Fibroblast of skin of right biceps (primary cell): Measurements from ENCODE around the gene MKI67.

Experiments used
- DNase-seq: peaks from one replicate; pipeline ENCODE4 v3.0.0-alpha.2; 2013

MKI67 gene

DNA sequence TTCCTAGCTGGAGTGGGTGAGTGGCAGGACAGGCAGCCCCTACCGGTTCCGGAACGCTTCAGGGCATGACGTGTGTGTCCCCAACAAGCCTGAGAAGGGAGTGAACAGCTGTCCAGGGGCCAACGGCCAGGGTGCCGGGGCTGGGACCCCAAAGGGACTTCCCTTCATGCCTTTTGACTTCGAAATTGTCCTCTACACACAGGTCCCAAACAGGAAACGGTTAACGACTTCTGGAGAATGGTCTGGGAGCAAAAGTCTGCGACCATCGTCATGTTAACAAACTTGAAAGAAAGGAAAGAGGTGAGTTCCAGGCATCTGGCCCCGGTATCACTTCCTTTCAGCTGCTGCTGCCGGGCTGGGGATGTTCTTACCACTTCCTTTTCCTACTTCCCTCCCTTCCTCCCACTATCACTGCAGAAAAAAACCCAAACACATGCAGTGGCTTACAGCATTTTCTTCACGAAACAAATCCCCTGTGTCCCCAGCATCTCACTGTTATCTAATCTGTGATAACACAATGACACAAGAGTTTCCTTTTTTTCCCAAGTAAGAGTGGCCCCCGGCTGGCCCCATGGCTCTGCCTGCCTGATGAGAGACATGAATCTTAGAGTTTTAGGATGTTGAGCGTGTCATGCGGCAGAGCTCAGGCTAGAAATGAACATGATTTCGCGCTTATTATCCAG lies 63.2 kb downstream of the MKI67 start:
- DNase-seq, result no peak

DNA sequence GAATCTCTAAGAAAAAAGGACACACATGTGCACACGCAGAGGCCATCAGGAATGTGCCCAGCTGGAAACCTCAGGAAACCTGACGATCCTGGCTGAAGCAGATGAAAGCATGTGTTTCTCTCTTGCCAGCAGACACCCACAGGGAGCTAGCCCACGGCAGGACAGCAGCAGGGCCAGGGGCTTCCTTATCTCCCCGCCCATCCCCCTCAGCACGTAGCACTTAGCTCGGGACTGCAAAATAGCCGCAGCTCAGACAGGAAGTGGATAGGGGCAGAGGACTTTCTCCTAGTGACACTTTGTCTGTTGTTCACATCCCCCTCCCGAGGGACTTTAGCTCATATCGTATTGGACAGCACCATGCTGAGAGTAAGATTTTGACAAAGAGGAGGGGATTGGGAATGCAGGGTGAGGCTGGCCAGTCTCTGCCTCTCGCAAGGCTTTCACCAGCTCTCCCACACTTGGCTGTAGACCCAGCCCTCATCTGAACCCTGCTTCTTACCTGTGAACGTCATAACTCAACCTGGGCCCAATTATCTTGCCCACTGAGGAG lies 63.8 kb downstream of the MKI67 start:
- DNase-seq, result no peak

DNA sequence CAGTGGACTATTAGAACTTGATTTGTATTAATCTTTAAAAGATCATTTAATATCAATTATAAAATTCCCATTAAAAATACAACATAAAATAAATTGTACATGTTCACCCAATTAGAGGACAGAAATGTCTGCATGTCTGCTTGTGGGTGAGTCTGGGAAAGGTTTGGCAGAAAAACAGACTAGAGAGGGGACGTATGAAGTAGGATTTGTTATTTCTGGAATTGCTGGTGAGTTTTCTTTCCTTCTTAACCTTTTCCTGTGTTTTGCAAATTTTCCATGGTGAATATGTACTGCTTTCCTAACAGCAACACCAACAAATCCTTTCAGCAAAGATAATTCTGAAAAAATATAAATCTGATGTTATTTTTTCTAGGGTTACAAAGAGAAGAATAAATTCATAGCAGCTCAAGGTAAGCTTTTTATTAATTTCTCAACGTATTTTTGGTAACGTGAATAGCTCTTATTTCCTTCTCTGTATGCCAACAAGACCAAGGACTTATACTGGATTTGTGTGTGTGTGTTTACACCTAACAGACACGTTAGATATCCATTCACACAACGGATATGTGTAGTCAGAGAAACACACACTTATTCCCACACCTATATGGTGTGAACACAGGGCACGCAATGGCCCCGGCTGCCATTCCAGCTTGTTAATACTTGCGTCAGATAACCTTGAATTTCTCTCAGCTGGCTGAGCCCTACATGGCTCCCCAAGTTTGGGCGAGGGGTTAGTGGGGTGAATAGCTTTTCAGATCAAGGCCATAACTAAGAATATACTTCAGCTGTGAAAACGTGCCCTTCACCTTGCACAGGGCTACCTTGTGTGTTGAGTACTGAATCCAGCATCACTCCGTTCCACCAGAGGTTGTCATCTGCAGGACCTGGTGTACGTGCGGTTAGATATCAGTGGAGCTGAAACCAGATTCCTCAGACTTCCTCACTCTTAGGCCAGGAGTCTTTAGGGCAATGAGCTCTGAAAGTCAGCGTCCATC lies 64.6 kb downstream of the MKI67 start:
- DNase-seq, result no peak

DNA sequence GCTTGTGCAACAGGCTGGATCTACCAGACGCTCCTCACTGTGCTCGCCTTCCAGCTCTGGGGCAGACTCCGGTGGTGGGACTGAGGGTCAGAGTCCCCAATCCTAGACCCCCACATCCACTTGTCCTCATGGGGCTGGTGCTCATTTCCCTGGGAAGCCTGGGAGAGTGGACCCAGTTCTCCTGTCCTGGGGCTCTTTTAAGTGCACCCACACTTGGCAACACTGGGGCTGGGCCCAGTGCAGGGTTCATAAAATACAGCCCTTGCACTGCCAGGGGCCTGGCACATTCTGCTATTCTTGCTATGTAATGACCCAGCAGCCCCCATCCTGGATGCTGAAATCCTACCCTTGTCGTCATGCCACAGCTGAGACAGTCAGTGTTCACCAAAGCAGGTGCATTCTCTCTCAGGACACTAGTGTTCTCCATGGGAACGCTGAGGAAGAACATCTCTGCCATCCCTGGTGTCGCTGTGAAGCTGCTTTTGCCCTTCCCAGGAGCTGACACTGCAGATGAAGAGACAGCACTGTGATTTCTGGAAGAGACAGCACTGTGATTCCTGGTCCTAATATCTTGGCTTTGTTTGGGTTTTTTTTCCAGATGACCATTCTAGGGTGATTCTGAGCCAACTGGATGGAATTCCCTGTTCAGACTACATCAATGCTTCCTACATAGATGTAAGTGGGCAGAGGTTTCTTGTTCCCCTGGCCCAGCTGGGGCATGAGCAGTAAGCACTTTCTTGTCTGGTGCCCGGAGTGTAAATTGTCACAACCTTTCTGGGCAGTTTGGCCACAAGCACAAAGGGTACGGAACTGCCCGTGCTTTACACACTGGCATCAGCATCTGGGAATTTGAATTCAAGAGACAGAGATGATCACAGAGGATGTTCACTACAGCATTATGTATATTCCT lies 65.6 kb downstream of the MKI67 start:
- DNase-seq, result no peak

DNA sequence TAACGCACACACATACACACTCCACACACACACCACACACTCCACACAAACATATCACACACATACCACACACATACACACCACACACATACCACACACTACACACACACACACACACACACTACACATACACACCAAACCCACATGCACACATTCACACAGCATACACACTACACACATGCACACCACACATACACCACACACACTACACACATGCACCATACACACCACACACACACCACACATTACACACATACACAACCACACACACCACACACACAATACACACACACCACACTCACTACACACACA lies 66.3 kb downstream of the MKI67 start:
- no peak for DNase-seq

DNA sequence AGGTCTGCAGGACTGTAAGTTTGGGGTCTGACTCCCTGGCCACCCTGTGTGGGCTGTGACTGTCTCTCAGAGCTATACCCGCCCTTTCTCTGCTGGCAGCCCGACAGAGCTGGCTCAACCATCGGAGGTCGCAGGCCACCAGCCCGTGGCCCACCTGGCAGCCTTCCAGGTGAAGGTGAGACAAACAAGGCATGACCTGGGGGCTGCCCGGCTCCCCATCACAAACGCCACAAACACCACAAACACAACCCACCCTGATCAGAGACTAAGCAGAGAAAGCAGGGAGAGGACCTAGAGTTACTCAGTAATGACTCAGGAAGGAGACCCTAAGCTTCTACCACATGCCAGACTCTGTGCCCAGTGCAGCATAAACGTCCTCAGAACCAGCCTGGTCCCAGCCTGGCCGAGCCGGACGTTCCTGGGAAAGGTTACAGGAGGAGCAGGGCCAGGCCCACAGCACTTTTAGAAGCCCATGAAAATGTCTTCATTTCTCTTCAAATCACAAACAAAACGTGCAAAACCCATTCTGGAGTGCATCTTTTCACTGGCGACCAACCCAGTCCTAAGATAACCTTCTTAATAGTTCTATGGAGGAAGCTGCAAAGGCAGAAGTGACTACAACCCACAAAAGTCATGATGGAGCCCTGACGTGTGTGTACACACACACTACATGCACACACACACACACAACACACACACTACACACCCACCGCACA lies 66.8 kb downstream of the MKI67 start:
- DNase-seq, result no peak

DNA sequence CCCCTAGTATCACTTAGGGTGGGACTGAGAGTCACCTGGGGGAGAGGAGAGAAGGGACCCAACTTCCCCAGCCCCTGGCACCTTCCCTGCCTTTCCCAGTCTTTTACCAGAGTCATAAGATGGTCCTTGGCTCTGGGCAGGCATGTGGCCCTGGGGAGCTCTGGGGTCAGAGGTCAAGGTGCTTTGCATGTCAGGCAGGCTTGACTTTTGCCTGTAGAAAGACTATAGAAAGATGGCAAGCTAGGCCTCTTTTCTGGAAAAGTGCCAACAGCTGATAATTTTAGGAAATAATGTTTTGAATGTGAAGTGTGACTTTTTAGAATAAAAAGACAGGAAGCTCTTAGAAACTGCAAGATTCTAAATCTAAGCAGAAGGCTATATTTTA lies 67.5 kb downstream of the MKI67 start:
- DNase-seq, result no peak

DNA sequence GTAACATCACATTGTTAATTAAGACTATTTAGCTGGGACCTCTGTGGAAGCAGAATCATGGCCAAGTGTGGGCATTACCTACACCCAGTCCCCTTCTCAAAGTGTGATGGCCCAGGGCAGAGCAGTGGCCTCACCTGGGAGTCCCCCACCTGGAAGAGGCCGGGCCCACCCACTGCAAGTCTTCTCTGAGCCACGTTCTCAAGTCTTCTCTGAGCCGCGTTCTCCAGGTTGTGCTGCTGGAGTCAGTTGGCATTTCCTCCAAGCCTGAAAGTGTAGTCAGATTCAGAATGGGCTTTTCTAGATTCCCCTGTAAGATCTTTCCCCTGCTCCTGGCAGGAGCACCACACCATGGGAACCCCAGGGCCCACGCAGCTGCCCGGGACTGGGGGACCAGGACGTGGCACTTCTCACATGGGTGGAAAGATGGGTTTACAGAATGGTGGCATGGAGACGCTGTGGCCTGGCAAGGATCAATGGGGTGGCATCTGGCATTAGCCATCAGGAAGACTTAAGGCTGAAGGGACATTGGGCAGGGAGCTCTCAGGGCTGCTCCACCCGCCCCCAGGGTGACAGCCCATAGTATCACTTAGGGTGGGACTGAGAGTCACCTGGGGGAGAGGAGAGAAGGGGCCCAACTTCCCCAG lies 68.0 kb downstream of the MKI67 start:
- no peak for DNase-seq

DNA sequence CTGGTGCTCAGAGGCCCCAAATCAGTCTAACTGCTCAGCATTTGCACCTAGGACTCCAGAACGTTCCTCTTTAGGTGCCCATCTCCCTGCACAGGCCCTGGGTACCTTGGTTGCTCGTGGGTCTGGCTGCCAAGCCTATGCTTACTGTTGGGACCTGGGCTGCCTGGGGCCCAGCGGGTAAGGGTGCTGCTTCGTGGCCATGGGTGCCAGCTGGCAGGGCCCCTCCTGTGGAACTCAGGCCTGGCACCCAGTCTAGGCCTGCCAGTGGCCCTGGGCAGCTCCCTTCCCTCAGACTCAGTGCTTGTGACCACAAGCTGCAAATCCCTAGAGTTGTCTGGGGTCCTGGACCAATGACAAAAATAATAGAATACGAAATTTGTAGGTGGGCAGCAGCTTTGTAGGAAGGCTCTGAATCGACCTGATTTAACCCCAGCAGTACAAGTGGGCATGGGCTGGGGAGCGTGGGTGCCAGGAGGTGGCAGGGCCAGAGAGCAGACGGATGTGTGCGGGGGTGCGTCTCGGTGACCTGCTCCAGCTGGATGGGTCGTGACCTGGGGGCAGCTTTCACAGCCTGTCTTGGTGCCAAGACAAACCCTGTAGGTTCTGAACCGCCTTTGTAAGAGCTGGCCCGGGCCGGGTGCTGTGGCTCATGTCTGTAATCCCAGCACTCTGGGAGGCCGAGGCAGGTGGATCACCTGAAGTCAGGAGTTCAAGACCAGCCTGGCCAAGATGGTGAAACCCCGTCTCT lies 69.7 kb downstream of the MKI67 start:
- no peak for DNase-seq

DNA sequence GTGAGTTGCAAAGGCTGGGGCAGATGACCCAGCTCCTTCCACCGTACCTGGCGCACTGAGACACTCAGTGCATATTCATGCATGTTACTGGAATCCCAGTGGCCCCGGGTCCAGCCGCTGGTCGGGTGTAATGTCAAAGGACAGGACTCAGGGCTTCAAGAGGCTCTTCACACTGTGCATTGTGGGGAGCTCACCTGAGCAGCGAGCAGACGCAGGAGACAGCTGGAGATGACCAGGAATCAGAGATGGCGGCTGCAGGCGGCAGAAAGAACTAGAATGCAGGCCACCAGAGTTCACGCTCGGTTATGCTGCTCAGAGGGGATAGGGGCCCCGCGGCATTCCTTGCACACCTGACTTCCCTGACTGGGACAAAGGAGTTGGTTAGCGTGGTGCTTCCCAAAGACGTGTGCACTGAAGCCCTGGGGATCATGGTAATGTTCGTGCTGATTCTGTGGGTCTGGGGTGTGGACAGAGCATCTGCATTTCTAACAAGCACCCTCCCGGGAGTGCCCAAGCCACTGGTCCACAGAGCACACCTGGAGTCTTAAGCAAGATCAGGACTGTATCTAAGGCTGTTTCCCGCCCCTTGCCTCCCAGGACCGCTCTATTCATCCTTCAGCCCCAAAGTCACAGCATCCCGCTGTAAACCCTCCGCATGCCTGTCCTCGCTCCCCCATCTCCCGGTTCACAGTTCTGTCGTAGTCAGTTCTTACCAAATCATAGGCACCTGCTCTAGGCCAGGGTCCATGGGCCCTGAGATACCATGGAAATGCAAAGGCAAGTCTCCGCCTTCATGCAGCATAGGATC lies 71.0 kb downstream of the MKI67 start:
- DNase-seq, result no peak

DNA sequence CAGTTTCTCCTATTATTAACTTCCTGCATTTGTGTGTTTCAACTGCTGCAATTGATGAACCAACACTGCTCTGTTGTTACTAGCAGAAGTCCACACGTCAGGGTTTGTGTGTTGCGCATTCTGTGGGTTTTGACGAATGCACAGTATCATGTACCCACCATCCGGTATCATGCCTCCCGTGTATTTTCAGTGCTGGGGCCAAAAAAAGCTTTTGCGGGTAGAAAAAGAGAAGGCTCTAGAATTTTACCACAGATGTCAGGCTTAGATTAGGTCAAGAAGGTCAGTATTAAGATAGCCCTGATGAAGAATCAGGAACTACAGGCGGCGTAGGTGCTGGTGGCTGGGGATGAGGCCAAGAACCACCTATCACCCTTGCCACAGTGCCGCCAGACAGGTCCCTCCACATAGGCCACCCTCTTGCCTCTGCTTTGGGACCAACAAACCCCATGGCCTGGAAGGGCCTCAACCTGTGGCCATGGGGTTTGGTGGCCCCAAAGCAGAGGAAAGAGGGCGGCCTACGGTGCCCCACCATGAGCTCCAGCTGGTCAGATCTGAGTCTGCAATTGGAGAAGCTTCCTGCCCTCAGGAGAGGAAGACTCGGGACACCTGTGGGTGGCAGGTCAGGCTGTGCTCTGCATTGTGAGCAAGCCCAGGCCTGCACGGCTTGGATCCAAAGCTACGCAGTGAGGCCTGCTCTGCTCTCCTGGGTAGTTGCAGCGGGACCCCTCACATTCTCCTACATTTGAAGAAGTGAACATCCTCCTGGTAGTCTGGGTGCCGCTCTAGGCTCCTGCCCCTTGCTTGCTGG lies 71.9 kb downstream of the MKI67 start:
- no peak for DNase-seq

DNA sequence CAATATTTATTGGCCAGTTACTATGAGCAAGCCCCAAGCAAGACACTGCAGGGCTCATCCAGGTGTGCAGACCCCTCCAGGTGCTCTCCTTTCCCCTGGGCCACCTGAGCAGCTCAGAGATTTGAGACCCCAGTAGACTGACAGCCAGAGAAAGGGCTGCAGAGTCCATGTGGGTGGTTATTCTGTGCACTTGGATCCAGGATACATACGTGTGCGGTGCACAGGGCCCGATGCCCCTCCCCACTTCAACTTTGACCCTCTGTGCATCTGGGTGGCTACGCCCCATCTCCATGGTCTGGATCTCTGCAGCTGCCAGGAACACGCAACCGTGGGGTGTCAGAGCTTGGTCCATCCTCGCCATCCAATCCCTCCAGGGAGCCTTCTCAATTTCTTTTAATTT lies 72.9 kb downstream of the MKI67 start:
- DNase-seq, result no peak

DNA sequence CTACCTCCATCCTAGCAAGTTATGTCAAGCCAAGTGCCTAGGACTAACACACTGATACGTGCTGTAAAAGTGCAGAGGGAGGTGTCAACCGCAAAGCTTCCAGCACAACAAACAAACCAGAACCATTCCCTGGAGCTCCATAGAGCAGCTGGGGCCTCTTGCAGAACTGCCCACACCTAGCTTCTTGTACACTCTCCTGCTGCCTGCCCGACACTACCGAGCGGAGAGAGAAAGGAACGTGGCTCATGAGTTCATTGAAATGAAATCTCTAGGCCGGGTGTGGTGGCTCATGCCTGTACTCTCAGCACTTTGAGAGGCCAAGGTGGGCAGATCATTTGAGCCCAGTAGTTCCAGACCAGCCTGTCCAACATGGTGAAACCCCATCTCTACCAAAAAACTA lies 73.5 kb downstream of the MKI67 start:
- DNase-seq, result no peak

DNA sequence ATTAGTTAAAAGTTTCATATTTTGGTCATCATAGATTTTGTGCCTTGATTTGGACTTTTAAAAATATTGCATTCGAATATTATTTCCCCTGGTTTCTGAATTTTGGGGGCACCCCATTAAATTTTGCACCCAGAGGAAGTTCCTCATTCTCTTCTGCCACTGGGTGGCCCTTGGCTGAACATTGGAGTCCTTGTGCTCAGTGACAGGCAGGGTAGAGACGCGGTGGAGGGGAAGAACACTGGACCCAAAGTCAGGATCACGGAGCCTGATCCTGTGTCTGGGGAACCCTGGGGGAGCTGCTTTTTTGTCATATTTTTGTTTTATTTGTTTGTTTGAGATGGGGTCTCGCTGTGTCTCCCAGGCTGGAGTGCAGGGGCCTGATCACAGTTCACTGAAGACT lies 74.7 kb downstream of the MKI67 start:
- no peak for DNase-seq

DNA sequence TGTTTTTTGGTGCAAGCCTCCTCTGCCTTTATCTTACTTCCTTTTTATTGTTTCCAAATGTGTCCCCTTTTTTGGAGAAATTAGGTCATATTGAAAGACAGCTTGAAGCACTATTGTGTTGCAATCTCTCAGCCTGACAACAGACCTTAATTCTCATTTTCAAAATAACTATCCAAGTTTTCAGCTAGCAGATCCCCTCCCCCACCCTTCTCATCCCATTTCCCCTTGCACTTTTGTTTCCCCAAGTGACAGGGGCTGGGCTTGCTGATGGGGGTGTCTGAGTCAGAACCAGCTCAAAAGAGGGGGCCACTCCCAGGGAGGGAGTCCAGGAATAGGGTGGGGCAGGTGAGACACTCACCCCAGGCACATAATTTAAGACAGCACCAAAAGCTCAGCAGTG lies 75.3 kb downstream of the MKI67 start:
- DNase-seq, result no peak

DNA sequence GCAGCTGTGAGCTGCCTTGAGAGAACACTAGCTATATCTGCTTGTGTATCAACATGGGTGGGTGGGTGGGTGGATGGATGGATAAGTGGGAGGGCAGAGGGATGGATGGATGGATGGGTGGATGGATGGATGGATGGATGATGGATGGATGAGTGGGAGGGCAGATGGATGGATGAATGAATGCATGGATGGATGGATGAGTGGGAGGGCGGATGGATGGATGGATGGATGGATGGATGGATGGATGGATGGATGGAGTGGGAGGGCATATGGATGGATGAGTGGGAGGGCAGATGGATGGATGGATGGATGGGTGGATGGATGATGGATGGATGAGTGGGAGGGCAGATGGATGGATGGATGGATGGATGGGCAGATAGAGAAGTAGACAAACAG lies 76.1 kb downstream of the MKI67 start:
- DNase-seq, result no peak

DNA sequence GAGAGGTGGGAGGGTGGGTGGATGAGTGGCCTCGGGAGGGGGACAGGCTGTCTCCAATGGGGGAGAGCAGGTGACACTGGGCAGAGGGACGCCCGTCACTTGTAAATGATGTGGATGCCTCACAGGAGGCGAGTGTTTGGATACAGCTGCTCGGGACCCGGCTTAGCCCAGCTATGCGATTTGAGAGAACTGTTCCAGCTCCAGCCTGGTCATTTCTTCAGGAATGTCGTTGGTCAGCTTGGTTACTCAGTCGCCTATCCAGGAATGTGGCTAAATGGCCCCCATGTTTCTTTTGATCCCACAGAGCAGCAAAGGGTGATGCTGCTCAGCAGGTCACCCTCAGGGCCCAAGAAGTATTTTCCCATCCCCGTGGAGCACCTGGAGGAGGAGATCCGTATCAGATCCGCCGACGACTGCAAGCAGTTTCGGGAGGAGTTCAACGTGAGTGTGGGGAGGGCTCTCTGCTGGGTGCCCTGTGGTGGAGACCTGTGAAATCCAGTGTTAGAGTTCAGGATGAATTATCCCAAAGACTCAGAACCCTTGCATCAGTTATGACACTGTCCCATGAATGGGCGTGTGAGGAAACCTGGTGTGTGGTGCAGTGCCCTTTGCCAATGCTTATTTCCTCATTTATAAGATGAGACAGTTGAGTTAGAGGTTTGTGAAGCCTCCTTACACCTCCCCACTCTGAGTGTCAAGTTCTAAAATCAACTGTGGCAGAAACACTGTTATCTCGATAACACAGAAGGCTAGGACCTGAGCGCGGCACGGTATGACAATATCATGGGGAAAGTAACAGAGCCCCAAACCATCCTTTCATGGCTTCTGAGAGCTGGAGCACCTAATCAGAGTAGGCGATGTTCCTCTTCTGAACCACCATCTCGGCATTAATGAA lies 76.8 kb downstream of the MKI67 start:
- DNase-seq, result no peak

DNA sequence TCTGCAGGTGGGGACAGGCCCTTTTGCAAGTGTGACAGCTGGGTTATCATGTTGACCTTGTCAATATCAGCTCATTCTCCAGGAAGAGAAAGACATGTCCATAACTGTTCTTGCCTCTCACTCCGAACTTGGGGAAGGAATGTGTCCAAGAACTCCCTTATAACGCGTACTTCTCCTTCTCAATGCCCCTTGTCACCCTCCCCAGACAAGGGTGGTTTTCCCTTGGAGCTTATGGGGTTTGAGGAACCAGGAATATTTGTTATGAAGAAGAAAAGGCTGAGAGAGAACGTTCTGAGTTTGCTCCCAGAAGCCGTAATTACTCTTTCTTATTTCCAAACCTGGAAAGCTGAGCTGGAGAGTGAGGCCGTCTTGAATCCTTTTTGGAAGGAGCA lies 77.4 kb downstream of the MKI67 start:
- DNase-seq, result no peak
